Measurements from ENCODE around the gene C11orf24. TPM values are rescaled to one million over a fixed set of nuclear protein-coding genes. Genes with fewer than 3 reads are reported as not detected.

C11orf24 gene
- total and polyA plus RNA-seq, 2 of the 4 experiments (the other 2 are of a cell fraction): 42.5 to 135 TPM

DNA sequence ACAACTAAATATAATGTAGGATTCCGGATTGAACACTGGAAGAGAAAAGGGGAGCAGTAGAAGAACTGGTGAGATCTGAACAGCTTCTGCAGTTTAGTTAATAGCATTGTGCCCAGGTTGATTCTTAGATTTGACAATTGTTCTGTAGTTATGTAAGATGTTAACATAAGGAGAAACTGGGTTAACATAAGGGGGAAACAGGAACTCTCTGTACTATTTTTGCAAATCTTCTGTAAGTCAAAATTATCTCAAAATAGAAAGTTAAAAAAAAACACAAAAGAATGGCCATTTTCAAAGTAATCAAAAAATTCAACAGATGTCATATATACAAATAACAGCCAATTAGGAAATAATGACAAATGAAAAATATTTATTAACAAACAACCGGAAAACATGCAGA lies 21.9 kb upstream of the C11orf24 start:
- Histone ChIP-seq H2BK120ac (ENCODE audit: low read depth, low read length) (no peak overlapping the region), H3K27me3 (ENCODE audit: control insufficient read depth, insufficient read depth, low read length) (peaks cover 2% of the 10 kb centered on the region; the same call in 1 of the 2 replicates), H2AK5ac (ENCODE audit: low read depth, low read length) (no peak overlapping the region), H3K14ac (replicated peaks; ENCODE audit: low read depth, low read length) (no peak overlapping the region), H3K9me3 (ENCODE audit: control insufficient read depth, insufficient read depth, low read length) (peaks cover 4% of the 10 kb centered on the region), H4K8ac (ENCODE audit: low read depth in 2 of 2, low read length in 2 of 2) (no peak overlapping the region), H4K91ac (ENCODE audit: insufficient read depth, low read depth, low read length) (no peak overlapping the region), H3K9ac (ENCODE audit: low read depth, low read length) (no peak overlapping the region), H3K18ac (ENCODE audit: low read depth, low read length) (no peak overlapping the region), H4K5ac (ENCODE audit: low read depth, low read length) (no peak overlapping the region), H3K27ac (ENCODE audit: insufficient read depth, low read length) (no peak overlapping the region), H3K36me3 (ENCODE audit: control insufficient read depth, insufficient read depth, low read length) (no peaks in the 10 kb centered on the region), H3K79me1 (ENCODE audit: low read depth in 1 of 2, low read length in 2 of 2) (no peaks in the 10 kb centered on the region), H4K20me1 (ENCODE audit: insufficient read depth, low read length) (no peaks in the 10 kb centered on the region), H3K9me1 (ENCODE audit: insufficient read depth, low read length) (no peaks in the 10 kb centered on the region), H3K4me2 (ENCODE audit: low read depth, low read length) (no peak overlapping the region), H2AFZ (replicated peaks; ENCODE audit: low read length, poor library complexity) (no peak overlapping the region), H2BK20ac (ENCODE audit: low read depth, low read length) (no peak overlapping the region), H2BK15ac (ENCODE audit: low read depth, low read length) (no peak overlapping the region), H3K23ac (ENCODE audit: low read depth, low read length) (no peak overlapping the region), H3K4me3 (ENCODE audit: insufficient read depth, low read depth, low read length) (no peak overlapping the region), H3K4me1 (ENCODE audit: control insufficient read depth, insufficient read depth, low read length) (no peaks in the 10 kb centered on the region; the same call in 1 of the 2 replicates), H2BK5ac (ENCODE audit: low read depth, low read length, poor library complexity, severe bottlenecking) (no peak overlapping the region), H3K56ac (ENCODE audit: extremely low read depth, insufficient read depth, low read length) (no peak overlapping the region), H2AK9ac (replicated peaks; ENCODE audit: low read depth, low read length, poor library complexity) (no peak overlapping the region), H3K4ac (ENCODE audit: low read depth, low read length) (no peak overlapping the region)
- intact Hi-C loops (cut with micrococcal nuclease) (no loop called here), dilution Hi-C loops (cut with HindIII; ENCODE audit: low sequenced_read_pairs, unreplicated experiment) (no loop called here), in situ Hi-C loops (cut with MboI; ENCODE audit: low sequenced_read_pairs) (no loop called here)
- no peak for TF ChIP-seq CEBPB (IDR thresholded peaks at IDR 0.05; ENCODE audit: low read depth, low read length)
- TF ChIP-seq CHD1 (IDR thresholded peaks at IDR 0.05; ENCODE audit: low read depth, low read length): no peak
- no peak for TF ChIP-seq POLR2A (IDR thresholded peaks at IDR 0.05; ENCODE audit: low read depth, low read length)
- no peak for TF ChIP-seq MAZ (IDR thresholded peaks at IDR 0.05; ENCODE audit: borderline replicate concordance, low read depth, low read length)
- TF ChIP-seq MAFK (IDR thresholded peaks at IDR 0.05; ENCODE audit: low read depth, low read length): no peak
- TF ChIP-seq, protein P1, sequence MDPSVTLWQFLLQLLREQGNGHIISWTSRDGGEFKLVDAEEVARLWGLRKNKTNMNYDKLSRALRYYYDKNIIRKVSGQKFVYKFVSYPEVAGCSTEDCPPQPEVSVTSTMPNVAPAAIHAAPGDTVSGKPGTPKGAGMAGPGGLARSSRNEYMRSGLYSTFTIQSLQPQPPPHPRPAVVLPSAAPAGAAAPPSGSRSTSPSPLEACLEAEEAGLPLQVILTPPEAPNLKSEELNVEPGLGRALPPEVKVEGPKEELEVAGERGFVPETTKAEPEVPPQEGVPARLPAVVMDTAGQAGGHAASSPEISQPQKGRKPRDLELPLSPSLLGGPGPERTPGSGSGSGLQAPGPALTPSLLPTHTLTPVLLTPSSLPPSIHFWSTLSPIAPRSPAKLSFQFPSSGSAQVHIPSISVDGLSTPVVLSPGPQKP (IDR thresholded peaks at IDR 0.05; ENCODE audit: borderline replicate concordance, low read depth, low read length): no peak
- TF ChIP-seq SMC3 (IDR thresholded peaks at IDR 0.05; ENCODE audit: low read depth, low read length): no peak
- TF ChIP-seq MXI1 (IDR thresholded peaks at IDR 0.05; ENCODE audit: borderline replicate concordance, low read depth, low read length): no peak
- TF ChIP-seq, protein P2, sequence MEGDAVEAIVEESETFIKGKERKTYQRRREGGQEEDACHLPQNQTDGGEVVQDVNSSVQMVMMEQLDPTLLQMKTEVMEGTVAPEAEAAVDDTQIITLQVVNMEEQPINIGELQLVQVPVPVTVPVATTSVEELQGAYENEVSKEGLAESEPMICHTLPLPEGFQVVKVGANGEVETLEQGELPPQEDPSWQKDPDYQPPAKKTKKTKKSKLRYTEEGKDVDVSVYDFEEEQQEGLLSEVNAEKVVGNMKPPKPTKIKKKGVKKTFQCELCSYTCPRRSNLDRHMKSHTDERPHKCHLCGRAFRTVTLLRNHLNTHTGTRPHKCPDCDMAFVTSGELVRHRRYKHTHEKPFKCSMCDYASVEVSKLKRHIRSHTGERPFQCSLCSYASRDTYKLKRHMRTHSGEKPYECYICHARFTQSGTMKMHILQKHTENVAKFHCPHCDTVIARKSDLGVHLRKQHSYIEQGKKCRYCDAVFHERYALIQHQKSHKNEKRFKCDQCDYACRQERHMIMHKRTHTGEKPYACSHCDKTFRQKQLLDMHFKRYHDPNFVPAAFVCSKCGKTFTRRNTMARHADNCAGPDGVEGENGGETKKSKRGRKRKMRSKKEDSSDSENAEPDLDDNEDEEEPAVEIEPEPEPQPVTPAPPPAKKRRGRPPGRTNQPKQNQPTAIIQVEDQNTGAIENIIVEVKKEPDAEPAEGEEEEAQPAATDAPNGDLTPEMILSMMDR (conservative IDR thresholded peaks at IDR 0.05; ENCODE audit: low read depth, low read length): no peak
- no peak for TF ChIP-seq NFE2L2 (IDR thresholded peaks at IDR 0.05; ENCODE audit: low read depth, low read length)
- no peak for TF ChIP-seq RAD21 (IDR thresholded peaks at IDR 0.05; ENCODE audit: low read length)
- no peak for TF ChIP-seq FOS (IDR thresholded peaks at IDR 0.05; ENCODE audit: low read depth, low read length)
- no peak for TF ChIP-seq BHLHE40 (IDR thresholded peaks at IDR 0.05; ENCODE audit: low read depth, low read length)
- no peak for TF ChIP-seq RFX5 (IDR thresholded peaks at IDR 0.05; ENCODE audit: low read depth, low read length)
- TF ChIP-seq, protein P3, sequence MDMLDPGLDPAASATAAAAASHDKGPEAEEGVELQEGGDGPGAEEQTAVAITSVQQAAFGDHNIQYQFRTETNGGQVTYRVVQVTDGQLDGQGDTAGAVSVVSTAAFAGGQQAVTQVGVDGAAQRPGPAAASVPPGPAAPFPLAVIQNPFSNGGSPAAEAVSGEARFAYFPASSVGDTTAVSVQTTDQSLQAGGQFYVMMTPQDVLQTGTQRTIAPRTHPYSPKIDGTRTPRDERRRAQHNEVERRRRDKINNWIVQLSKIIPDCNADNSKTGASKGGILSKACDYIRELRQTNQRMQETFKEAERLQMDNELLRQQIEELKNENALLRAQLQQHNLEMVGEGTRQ (IDR thresholded peaks at IDR 0.05; ENCODE audit: low read depth, low read length): no peak
- no peak for ATAC-seq (ENCODE audit: low read depth)
- BruUV-seq (replicated peaks): no TSS peak
- CTCF ChIA-PET: interaction anchor here (0.7 kb wide), 1 partner anchor 101 kb away, joined by 3 read pairs; no protein-coding TSS in a partner anchor
- no peak for DNase-seq
- WGBS, 2 experiments (ENCODE audit: extremely low coverage in 2 of 2, insufficient read length in 1 of 2): 71% methylated on average over 1 of the region's 2 CpGs; no CpG with 5 or more reads in 1 of the 2 experiments
- POLR2A ChIA-PET (ENCODE audit: unreplicated experiment): no interaction called here
